HL-60/S4 (cell line): ENCODE results near the gene OR8D2.
"Not testable (repeated sequence)": the region's sequence is repeated elsewhere in the genome, so short reads cannot be mapped to it uniquely, and the experiment has no call there.

Source experiments
- in situ Hi-C: fragments of 300-500 bp; cut with MboI; formaldehyde crosslinking; loops from 2 replicates; pipeline ENCODE4 v1.14.3; 2022; ENCODE audit warnings: low sequenced_read_pairs

OR8D2 gene

GRCh38 chr11:124294687-124295086 lies 25.3 kb downstream of the OR8D2 start:
- in situ Hi-C loops: no loop called here

GRCh38 chr11:124285610-124286344 lies 34.2 kb downstream of the OR8D2 start:
- in situ Hi-C loops: no loop called here

- in situ Hi-C loops: no loop called here
These were observed 41.7 kb downstream of the OR8D2 start for GRCh38 chr11:124278261-124278660.

GRCh38 chr11:124277804-124278203 lies 42.2 kb downstream of the OR8D2 start:
- in situ Hi-C loops: no loop called here

GRCh38 chr11:124277207-124277606 lies 42.8 kb downstream of the OR8D2 start:
- in situ Hi-C loops: no loop called here

- in situ Hi-C loops: no loop called here
These were observed 43.9 kb downstream of the OR8D2 start for GRCh38 chr11:124276081-124276480.

- in situ Hi-C loops: no loop called here
These were observed 46.0 kb downstream of the OR8D2 start for GRCh38 chr11:124274000-124274399.

- in situ Hi-C loops: not testable (repeated sequence)
These were observed 49.1 kb downstream of the OR8D2 start for GRCh38 chr11:124270886-124271285.
